GM12873 (cell line): ENCODE data around the gene WDR70.

Source experiments
- TF ChIP-seq, protein P1 (sequence below): IDR thresholded peaks from 2 replicates; pipeline ENCODE4 v1.5.1; 2012; ENCODE audit warnings: low read depth, mild to moderate bottlenecking, moderate library complexity, low read length, control low read depth; ENCODE audit not compliant: insufficient read depth; ENCODE audit errors: missing control alignments

WDR70 gene

DNA sequence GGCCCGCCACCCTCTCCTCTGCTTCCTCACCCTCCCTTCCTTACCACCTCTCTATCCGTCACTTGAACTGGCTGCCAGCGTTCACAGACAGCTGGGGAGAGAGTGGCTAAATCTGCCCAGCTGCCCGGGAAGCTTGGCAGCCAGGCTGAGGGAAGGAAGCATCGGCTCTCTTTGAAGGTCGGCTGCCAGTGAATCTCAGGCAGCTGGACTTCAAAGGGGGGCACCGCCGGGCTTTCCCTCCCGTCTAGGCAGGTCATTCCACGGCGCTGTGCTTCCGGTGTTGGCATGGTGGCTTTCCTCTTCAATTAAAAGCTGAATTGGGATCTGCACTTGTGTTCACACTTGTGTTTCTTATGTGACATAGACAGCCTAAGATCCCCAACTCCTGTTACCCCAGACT lies 286.8 kb downstream of the WDR70 start:
- TF ChIP-seq, protein P1, sequence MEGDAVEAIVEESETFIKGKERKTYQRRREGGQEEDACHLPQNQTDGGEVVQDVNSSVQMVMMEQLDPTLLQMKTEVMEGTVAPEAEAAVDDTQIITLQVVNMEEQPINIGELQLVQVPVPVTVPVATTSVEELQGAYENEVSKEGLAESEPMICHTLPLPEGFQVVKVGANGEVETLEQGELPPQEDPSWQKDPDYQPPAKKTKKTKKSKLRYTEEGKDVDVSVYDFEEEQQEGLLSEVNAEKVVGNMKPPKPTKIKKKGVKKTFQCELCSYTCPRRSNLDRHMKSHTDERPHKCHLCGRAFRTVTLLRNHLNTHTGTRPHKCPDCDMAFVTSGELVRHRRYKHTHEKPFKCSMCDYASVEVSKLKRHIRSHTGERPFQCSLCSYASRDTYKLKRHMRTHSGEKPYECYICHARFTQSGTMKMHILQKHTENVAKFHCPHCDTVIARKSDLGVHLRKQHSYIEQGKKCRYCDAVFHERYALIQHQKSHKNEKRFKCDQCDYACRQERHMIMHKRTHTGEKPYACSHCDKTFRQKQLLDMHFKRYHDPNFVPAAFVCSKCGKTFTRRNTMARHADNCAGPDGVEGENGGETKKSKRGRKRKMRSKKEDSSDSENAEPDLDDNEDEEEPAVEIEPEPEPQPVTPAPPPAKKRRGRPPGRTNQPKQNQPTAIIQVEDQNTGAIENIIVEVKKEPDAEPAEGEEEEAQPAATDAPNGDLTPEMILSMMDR, result no peak

DNA sequence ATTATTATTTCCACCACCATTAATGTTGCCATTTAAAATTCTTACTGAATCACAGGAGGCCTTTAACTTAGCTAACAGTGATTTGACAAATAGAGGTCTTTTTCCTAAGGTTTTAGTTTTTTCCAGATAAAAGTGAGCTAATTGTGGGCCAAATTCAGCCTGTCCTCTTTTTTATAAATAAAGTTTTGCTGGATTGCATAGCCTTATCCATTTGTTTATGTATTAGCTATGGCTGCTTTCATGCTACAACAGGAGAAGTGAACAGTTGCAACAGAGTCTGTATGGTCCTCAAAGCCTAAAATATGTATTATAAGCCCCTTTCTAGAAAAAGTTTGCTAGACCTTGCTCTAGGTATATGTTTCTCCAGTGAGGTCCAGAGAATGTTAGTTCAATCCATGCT lies 288.3 kb downstream of the WDR70 start:
- TF ChIP-seq, protein P1, result no peak

- TF ChIP-seq, protein P1, result no peak
These were observed 288.7 kb downstream of the WDR70 start for GRCh38 chr5:37667846-37668245.

DNA sequence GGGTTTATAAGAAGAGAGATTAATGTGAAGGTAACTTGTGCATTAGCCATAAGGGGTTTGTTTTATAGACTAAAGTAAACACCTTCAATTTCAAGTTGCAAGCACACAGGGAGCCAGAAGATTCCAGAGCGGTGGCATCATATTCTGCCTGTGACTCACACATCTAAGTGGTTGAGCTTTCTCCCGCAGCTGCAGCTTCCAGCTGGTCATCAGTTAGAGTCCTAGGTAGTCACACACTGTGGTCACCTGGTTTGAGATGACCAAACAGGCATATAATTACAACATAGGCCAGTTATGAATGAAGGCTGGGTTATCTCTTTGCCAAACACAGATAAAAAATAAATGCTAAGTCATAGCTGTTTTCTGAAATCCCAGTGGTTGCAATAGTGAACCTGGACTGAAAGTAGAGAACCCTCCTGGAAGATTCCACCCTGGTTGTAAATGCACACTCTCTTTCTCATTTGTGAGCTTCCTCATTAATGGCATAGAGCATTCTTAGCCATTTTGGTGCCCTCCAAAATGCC lies 289.5 kb downstream of the WDR70 start:
- TF ChIP-seq, protein P1, result no peak

GRCh38 chr5:37672118-37672588 lies 293.0 kb downstream of the WDR70 start:
- TF ChIP-seq, protein P1, result peak; percentile 14

DNA sequence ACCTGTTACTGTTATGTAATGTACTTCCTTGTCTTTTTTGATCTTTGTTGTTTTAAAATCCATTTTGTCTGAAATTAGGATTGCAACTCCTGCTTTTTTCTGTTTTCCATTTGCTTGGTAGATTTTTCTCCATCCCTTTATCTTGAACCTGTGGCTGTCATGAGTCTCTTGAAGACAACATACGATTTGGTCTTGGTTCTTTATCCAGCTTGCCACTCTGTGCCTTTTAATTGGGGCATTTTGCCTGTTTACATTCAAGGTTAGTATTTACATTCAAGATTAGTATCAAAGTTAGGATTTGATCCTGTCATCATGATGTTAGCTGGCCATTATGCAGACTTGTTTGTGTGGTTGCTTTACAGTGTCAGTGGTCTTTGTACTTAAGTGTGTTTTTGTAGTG lies 304.0 kb downstream of the WDR70 start:
- TF ChIP-seq, protein P1, result no peak

DNA sequence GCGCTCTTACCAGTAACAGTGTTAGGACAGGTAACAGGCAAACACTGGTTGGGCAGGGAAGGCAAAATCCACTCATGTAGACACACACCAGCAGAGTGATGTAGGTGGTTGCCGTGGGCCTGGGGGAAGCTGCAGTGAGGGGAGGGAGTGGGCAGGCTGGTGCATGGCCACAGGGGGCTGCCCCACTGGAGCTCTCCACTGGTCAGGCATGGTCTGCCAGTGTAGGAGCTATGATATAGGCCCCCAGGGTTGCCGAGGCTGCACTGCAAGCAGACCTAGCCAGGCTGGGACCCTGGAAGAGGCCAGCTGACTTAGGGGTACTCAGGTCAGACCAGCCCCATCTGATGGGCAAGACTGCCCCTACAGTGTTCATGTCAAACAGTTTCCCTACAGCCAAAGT lies 306.1 kb downstream of the WDR70 start:
- TF ChIP-seq, protein P1, result no peak
